ENCODE results near the gene FAM163B. TPM values are rescaled to one million over a fixed set of nuclear protein-coding genes. Genes with fewer than 3 reads are reported as not detected.

Gene FAM163B
- polyA plus RNA-seq, 1 experiment = not detected

DNA sequence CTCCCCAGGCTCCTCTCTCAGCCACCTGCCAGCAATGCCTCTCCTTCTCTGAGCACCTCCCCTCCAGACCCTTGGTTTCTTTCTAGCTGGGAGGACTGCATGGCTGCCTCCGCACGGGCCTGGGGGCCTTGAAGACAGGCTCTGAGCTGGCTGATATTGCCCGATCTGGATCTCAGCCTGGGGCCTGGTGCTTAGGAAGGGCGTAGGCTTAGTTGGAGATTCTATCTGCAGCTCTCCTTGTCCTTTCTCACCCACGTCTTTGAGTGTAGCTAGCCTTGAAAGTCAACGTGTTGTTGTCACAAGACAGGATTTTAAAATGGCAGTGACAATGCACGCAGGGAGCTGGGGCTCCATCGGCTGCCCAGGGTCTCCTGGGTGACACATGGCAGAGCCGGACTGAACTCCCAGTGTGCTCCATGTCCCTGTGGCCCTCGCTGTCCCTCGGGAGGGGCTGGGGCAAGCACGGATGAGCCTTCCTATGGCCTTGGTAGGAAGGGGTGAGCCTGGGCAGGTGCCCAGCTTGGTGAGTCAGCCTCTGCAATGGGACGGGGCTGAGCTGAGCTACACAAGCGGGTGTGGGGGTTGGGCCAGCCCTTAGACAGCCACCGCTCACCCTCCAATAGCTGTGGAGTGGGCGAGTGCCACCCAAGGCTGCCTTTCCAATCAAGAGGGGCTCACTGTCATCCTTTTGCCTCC is 65.3 kb downstream of the FAM163B start:
- peaks cover 11% of the 10 kb centered on the region for H3K27me3 ChIP-seq (ENCODE audit: control insufficient read depth, insufficient read depth, low read length)
- ChIA-PET CTCF (interaction anchor here (0.7 kb wide), 1 partner anchor 358 kb away, joined by 3 read pairs; no protein-coding TSS in a partner anchor), POLR2A (no interaction called here)
- H3K36me3 ChIP-seq (ENCODE audit: control insufficient read depth, insufficient read depth, low read length) = no peaks in the 10 kb centered on the region
- DNase-seq (ENCODE audit: low read depth) = no peak
- no peak for TF ChIP-seq CTCF (IDR thresholded peaks at IDR 0.05; ENCODE audit: insufficient read depth, low read depth, low read length)
- no peak overlapping the region for H3K4me3 ChIP-seq (ENCODE audit: low read depth, low read length)

- Histone ChIP-seq H3K4me3 (ENCODE audit: low read depth, low read length) (no peak overlapping the region), H3K27me3 (ENCODE audit: control insufficient read depth, insufficient read depth, low read length) (peaks cover 11% of the 10 kb centered on the region), H3K36me3 (ENCODE audit: control insufficient read depth, insufficient read depth, low read length) (no peaks in the 10 kb centered on the region)
- no peak for TF ChIP-seq CTCF (IDR thresholded peaks at IDR 0.05; ENCODE audit: insufficient read depth, low read depth, low read length)
- no peak for DNase-seq (ENCODE audit: low read depth)
- ChIA-PET POLR2A (no interaction called here), CTCF (no interaction called here)
Measured at GRCh38 chr9:133542002-133542401, 67.2 kb downstream of the FAM163B start.

DNA sequence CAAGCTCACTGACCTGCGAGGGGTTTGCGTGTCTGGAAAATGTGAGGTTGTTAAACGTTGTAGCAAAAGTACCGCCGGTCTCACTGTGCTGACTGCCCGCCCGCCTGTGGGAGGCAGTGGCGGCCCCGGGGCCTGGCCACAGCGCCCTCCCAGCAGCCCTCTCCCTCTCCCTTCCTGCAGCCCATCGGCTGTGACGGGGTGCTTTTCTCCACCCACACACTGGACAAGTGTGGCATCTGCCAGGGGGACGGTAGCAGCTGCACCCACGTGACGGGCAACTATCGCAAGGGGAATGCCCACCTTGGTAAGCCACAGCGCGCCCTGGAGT is 68.5 kb downstream of the FAM163B start:
- POLR2A ChIA-PET = no interaction called here
- no peak for DNase-seq (ENCODE audit: low read depth)
- CTCF ChIA-PET = interaction anchor here (1.3 kb wide), 2 partner anchors 18 to 174 kb away, joined by 3 read pairs; no protein-coding TSS in a partner anchor
- TF ChIP-seq CTCF (IDR thresholded peaks at IDR 0.05; ENCODE audit: insufficient read depth, low read depth, low read length) = no peak
- Histone ChIP-seq H3K36me3 (ENCODE audit: control insufficient read depth, insufficient read depth, low read length) (no peaks in the 10 kb centered on the region), H3K27me3 (ENCODE audit: control insufficient read depth, insufficient read depth, low read length) (peaks cover 13% of the 10 kb centered on the region), H3K4me3 (ENCODE audit: low read depth, low read length) (no peak overlapping the region)

DNA sequence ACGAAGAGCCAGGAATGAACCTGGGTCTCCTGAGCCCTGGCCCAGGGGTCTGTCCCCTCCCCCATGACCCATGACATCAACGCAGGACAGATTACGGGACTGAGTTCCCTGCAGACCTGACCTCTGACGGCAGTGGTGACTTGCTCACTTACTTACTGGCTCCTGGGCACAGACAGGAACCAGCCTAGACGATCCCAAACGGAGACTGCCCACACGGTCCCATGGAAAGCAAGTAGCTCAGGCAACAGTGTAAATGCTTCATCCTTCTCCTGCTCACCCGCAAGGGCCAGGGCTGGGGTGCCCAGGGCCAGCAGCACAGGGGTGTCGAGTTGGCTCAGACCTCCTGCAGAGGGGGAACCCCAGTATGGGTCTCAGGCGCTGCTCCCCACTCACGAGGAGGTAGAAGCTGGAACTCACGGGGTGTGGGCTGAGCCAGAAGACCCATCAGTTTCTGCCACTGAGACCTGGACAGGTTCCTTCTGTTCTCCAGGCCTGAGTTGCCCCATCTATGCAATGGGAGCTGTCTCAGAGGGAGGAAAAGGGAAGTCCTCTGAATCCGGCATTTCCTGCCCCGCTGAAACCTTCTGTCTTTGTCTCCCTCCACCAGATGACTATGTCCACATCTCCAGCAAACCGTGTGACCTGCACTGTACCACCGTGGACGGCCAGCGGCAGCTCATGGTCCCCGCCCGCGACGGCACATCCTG is 69.0 kb downstream of the FAM163B start:
- H3K36me3 ChIP-seq (ENCODE audit: control insufficient read depth, insufficient read depth, low read length) = no peaks in the 10 kb centered on the region
- ChIA-PET POLR2A (no interaction called here), CTCF (interaction anchor here (1.3 kb wide), 2 partner anchors 19 to 175 kb away, joined by 3 read pairs; no protein-coding TSS in a partner anchor)

More for the DNA sequence above, 69.0 kb downstream of the FAM163B start:
- DNase-seq (ENCODE audit: low read depth) = no peak
- Histone ChIP-seq H3K27me3 (ENCODE audit: control insufficient read depth, insufficient read depth, low read length) (peaks cover 17% of the 10 kb centered on the region), H3K4me3 (ENCODE audit: low read depth, low read length) (no peak overlapping the region)
- no peak for TF ChIP-seq CTCF (IDR thresholded peaks at IDR 0.05; ENCODE audit: insufficient read depth, low read depth, low read length)
